ENCODE data around the gene PDCD4.

DNA sequence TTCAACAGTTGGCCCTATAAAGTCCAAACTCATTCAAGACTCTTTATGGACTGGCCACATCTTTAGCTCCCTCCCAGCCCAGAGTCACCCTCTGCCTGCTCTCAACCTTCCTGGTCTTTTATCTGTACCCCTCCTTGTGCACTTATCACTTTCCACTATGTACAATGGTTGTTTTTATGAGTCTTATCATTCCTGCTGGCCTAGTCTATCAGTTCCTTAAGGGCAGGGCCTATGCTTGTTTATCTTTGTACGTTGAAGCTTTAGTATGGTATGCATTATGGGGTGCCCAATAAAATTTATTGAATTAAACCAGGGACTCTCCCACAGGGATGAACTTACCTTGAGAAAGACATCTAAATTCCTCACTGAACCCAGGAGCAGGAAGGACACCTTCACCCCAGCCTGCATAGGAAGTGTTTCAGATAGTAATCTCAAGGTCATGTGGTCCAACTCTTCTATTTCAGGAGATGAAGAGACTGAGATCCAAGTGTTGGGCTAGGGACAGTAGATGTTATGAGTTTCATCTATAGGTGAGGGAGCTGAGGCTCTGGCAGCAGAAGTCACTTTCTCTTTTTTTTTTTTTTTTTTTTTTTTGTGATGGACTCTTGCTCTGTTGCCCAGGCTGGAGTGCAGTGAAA, 13.3 kb upstream of the PDCD4 start:
- TF ChIP-seq GATA2 (IDR thresholded peaks at IDR 0.05; ENCODE audit: low read depth, low read length) (no peak), GATA3 (IDR thresholded peaks at IDR 0.05; ENCODE audit: low read depth, low read length) (no peak)
